KBM-7 (cell line): ENCODE data around the gene RCOR3.

ENCODE experiments used
- DNase-seq: peaks from one replicate; pipeline ENCODE4 v3.0.0-alpha.2; 2015
- in situ Hi-C: fragments of 300-500 bp; cut with MboI; formaldehyde crosslinking; loops from 2 replicates; pipeline ENCODE4 v1.14.3; 2020; ENCODE audit warnings: low sequenced_read_pairs, low pct_unique_long_range_greater_than_20kb, mixed read lengths

The RCOR3 gene

GRCh38 chr1:211355873-211356272, 96.7 kb downstream of the RCOR3 start:
- in situ Hi-C loops, result no loop called here
- DNase-seq, result no peak

- in situ Hi-C loops, result no loop called here
- DNase-seq, result no peak
Measured at GRCh38 chr1:211356723-211357407, 97.7 kb downstream of the RCOR3 start.

GRCh38 chr1:211358685-211359084, 99.5 kb downstream of the RCOR3 start:
- DNase-seq, result no peak
- in situ Hi-C loops, result no loop called here

DNA sequence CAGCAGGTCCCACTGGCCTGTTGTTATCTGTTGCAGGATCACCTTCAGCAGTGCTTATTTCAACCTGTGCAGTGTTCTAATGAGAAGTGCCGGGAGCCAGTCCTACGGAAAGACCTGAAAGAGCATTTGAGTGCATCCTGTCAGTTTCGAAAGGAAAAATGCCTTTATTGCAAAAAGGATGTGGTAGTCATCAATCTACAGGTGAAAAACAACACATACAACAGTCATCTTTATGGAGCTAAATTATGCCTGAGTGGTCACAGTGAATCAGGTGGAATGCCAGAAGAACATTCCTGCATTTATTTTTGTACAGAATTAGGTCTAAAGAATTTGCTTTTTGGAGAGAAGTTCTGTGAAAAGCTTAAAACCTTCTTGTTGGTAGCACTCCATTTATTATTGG, 100.7 kb downstream of the RCOR3 start:
- no peak for DNase-seq
- in situ Hi-C loops, result no loop called here

- in situ Hi-C loops, result no loop called here
- DNase-seq, result no peak
Measured at GRCh38 chr1:211361202-211361601, 102.0 kb downstream of the RCOR3 start.
